K562 (cell line): ENCODE data around the gene PTCRA. TPM values are rescaled to one million over a fixed set of nuclear protein-coding genes. Genes with fewer than 3 reads are reported as not detected.

ENCODE experiments used
- ATAC-seq: fragments of 200-7000 bp; cut with Tn5 transposase; 3 replicates; pipeline ENCODE4 v1.9.1; 2020; ENCODE audit warnings: moderate library complexity
- BruUV-seq: library from RNA; stranded (reverse); fragments of 400-500 nt; replicated peaks from 2 replicates; lab custom pipeline; 2021; lab: Mats Ljungman, UMichigan
- CTCF ChIA-PET: fragments of 300-600 bp; formaldehyde crosslinking; extraction: SDS; loops from one replicate; lab custom pipeline; 2021; ENCODE audit warnings: low intra/inter-chr PET ratio; lab: Yijun Ruan, JAX
- POLR2A ChIA-PET: fragments of 300-600, 350-650 bp; sonication (Branson Sonifier 250); formaldehyde crosslinking; extraction: SDS; loops from one replicate; lab custom pipeline; 2021; ENCODE audit warnings: antibody characterized with exemption, inconsistent platforms; lab: Yijun Ruan, JAX
- DNase-seq, 4 experiments: peaks; one replicate each; pipeline versions ENCODE4 v3.0.0 to v3.0.0-alpha.2; 2011 to 2018; ENCODE audit warnings: low spot score in 3 of 4, mixed read lengths in 3 of 4; ENCODE audit errors: extremely low read depth in 1 of 4
- FAIRE-seq: peaks from 2 replicates; lab custom pipeline; 2011; peaks lifted over from hg19 to GRCh38; lab: Jason Lieb, UNC
- H2AFZ ChIP-seq: 2 replicates; pipeline ENCODE4 v1.6.0; 2011; ENCODE audit warnings: low read depth, low read length, control low read depth, inconsistent platforms
- H3K27ac ChIP-seq: fragments of 200-600 bp; 3 replicates; pipeline ENCODE4 v1.8.0; 2011; ENCODE audit warnings: low read depth, mild to moderate bottlenecking, control low read depth, inconsistent platforms, low read length, moderate library complexity, mixed read lengths; ENCODE audit errors: extremely low read depth
- H3K27me3 ChIP-seq, 2 experiments: fragments of 300-600 bp in 1 of 2; 2 replicates in 1 of 2; 3 replicates in 1 of 2; pipeline versions ENCODE4 v1.6.0 to v1.8.0; 2011; ENCODE audit warnings: inconsistent platforms in 2 of 2, low read length in 2 of 2, mild to moderate bottlenecking in 1 of 2, mixed read lengths in 1 of 2, moderate library complexity in 1 of 2; ENCODE audit not compliant: control insufficient read depth in 2 of 2, insufficient read depth in 2 of 2
- H3K36me3 ChIP-seq: fragments of 300-600 bp; 3 replicates; pipeline ENCODE4 v1.8.0; 2011; ENCODE audit warnings: mild to moderate bottlenecking, low read length, inconsistent platforms; ENCODE audit not compliant: control insufficient read depth, insufficient read depth
- H3K4me1 ChIP-seq, 2 experiments: fragments of 200-600 bp in 1 of 2; replicated peaks in 1 of 2; 2 replicates in 1 of 2; 3 replicates in 1 of 2; pipeline versions ENCODE4 v1.5.1 to v1.8.0; 2011; ENCODE audit warnings: inconsistent platforms in 2 of 2, low read length in 2 of 2, mild to moderate bottlenecking in 1 of 2, mixed read lengths in 1 of 2, moderate library complexity in 1 of 2; ENCODE audit not compliant: control insufficient read depth in 2 of 2, insufficient read depth in 2 of 2
- H3K4me2 ChIP-seq: 2 replicates; pipeline ENCODE4 v1.6.1; 2011; ENCODE audit warnings: low read length, control low read depth, inconsistent platforms, mixed read lengths; ENCODE audit not compliant: insufficient read depth
- H3K4me3 ChIP-seq: fragments of 200-600 bp; sonication (generic), shearing (Covaris generic); 2 replicates; pipeline ENCODE4 v1.5.1; 2016; ENCODE audit warnings: control low read depth, inconsistent platforms
- H3K79me2 ChIP-seq: fragments of 200-600 bp; 3 replicates; pipeline ENCODE4 v1.8.0; 2011; ENCODE audit warnings: low read length, inconsistent platforms; ENCODE audit not compliant: control insufficient read depth, insufficient read depth
- H3K9ac ChIP-seq, 2 experiments: 2 replicates each; pipeline versions ENCODE4 v1.6.0 to v1.6.1; 2011; ENCODE audit warnings: low read depth in 2 of 2, low read length in 2 of 2, control low read depth in 1 of 2, inconsistent platforms in 1 of 2, mild to moderate bottlenecking in 1 of 2, mixed read lengths in 1 of 2; ENCODE audit not compliant: insufficient read depth in 1 of 2
- H3K9me1 ChIP-seq: one replicate; pipeline ENCODE4 v1.6.0; 2011; ENCODE audit warnings: inconsistent platforms, mild to moderate bottlenecking, low read length, moderate library complexity; ENCODE audit not compliant: control insufficient read depth, insufficient read depth
- H3K9me3 ChIP-seq: replicated peaks from 2 replicates; pipeline ENCODE4 v1.5.1; 2011; ENCODE audit warnings: low read depth, low read length, inconsistent platforms; ENCODE audit not compliant: control insufficient read depth, insufficient read depth
- H4K20me1 ChIP-seq: replicated peaks from 2 replicates; pipeline ENCODE4 v1.6.1; 2011; ENCODE audit warnings: low read length, inconsistent platforms, mixed read lengths; ENCODE audit not compliant: control insufficient read depth, insufficient read depth
- WGBS: fragments of 100-300 bp; shearing (Covaris generic); methylation state at CpG from one replicate; pipeline ENCODE4 v1.1.6; 2016; ENCODE audit warnings: low coverage, mixed read lengths; ENCODE audit not compliant: insufficient coverage; ENCODE audit errors: missing lambda C conversion rate; 5-methylcytosine and 5-hydroxymethylcytosine counted together
- in situ Hi-C: fragments of 300-500 bp; cut with MboI; formaldehyde crosslinking; loops from 4 replicates; pipeline ENCODE4 v1.15.0; 2018; ENCODE audit warnings: inconsistent platforms, mixed read lengths
- intact Hi-C: fragments of 100-400 bp; cut with micrococcal nuclease; formaldehyde crosslinking; loops from 2 replicates; pipeline ENCODE4 v1.14.2; 2022
- polyA plus RNA-seq, 8 experiments: library from polyadenylated mRNA; depleted of rRNA in 4 of 8; stranded (reverse) in 5 of 8; unstranded in 3 of 8; fragments of >200 nt; fragmentation: Nextera tagmentation in 2 of 8; fragmentation: Illumina TruSeq in 1 of 8; extraction: Ambion mirVana in 2 of 8; extraction: Trizol in 1 of 8; gene quantifications; 2 replicates each; pipeline versions ENCODE4 v1.2.1 to v1.2.3, GENCODE V29; 2011 to 2014; ENCODE audit warnings: inconsistent platforms in 1 of 8, missing spikeins in 1 of 8
- total RNA-seq, 7 experiments: library from RNA; depleted of rRNA in 6 of 7; stranded (reverse); fragments of >200 nt in 6 of 7; fragmentation: Illumina TruSeq in 2 of 7; extraction: Trizol in 2 of 7; gene quantifications; 2 replicates each; pipeline versions ENCODE4 v1.2.1 to v1.2.3, GENCODE V29; 2011 to 2021; ENCODE audit warnings: low replicate concordance in 1 of 7
- TF ChIP-seq, protein P1 (sequence below): sonication (generic); formaldehyde crosslinking; IDR thresholded peaks from 2 replicates; pipeline ENCODE4 v1.8.0; 2022; ENCODE audit warnings: mild to moderate bottlenecking, missing genetic modification reagents

PTCRA gene
- total and polyA plus RNA-seq, 9 of the 15 experiments (the other 6 are each of a cell fraction or from before 2014, with no cell fraction given): 0.21 TPM; not detected in 8

DNA sequence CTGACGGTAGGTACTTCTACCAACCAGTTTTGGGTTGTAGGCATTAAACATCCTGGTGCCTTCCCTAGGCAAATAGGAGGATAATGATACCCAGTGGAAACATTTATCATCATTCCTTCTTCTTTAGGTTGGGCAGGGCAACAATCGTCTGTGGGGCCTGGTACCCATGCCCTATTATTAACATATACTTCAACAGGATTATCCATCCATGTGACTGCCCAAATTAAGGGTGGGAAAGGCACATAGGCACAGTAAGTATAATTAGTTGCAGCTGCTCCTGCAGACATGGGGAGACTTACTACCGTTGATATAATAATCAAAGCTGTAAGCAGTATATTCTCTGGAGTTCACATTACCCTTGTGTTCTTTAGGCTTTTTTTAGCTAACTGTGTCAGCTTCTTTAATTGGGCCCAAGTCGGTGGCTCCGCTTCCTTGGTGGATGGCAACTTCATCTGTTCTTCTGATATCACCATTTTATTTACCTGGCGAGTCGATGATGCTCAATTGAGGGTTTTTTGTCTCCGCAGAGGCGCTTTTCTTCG is 19.6 kb upstream of the PTCRA start:
- no peaks in the 10 kb centered on the region for H4K20me1 ChIP-seq
- H3K4me1 ChIP-seq: peaks cover 11 to 17% of the 10 kb centered on the region in 2 experiments
- H2AFZ ChIP-seq: no peak overlapping the region
- no peak overlapping the region for H3K4me2 ChIP-seq
- H3K36me3 ChIP-seq: no peaks in the 10 kb centered on the region
- ChIA-PET POLR2A (no interaction called here), CTCF (no interaction called here)
- TF ChIP-seq, protein P1, sequence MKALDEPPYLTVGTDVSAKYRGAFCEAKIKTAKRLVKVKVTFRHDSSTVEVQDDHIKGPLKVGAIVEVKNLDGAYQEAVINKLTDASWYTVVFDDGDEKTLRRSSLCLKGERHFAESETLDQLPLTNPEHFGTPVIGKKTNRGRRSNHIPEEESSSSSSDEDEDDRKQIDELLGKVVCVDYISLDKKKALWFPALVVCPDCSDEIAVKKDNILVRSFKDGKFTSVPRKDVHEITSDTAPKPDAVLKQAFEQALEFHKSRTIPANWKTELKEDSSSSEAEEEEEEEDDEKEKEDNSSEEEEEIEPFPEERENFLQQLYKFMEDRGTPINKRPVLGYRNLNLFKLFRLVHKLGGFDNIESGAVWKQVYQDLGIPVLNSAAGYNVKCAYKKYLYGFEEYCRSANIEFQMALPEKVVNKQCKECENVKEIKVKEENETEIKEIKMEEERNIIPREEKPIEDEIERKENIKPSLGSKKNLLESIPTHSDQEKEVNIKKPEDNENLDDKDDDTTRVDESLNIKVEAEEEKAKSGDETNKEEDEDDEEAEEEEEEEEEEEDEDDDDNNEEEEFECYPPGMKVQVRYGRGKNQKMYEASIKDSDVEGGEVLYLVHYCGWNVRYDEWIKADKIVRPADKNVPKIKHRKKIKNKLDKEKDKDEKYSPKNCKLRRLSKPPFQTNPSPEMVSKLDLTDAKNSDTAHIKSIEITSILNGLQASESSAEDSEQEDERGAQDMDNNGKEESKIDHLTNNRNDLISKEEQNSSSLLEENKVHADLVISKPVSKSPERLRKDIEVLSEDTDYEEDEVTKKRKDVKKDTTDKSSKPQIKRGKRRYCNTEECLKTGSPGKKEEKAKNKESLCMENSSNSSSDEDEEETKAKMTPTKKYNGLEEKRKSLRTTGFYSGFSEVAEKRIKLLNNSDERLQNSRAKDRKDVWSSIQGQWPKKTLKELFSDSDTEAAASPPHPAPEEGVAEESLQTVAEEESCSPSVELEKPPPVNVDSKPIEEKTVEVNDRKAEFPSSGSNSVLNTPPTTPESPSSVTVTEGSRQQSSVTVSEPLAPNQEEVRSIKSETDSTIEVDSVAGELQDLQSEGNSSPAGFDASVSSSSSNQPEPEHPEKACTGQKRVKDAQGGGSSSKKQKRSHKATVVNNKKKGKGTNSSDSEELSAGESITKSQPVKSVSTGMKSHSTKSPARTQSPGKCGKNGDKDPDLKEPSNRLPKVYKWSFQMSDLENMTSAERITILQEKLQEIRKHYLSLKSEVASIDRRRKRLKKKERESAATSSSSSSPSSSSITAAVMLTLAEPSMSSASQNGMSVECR: no peak
- no TSS peak for BruUV-seq
- H3K4me3 ChIP-seq: no peak overlapping the region
- in situ Hi-C loops (no loop called here), intact Hi-C loops (loop anchor here (5.0 kb wide), 1 partner anchor 149 kb away; the partner anchor contains the start of gene TBCC)
- H3K27ac ChIP-seq: no peak overlapping the region
- H3K79me2 ChIP-seq: no peaks in the 10 kb centered on the region
- 67% methylated on average over 10 of the region's 10 CpGs for WGBS
- H3K9me3 ChIP-seq: no peaks in the 10 kb centered on the region
- DNase-seq: no peak
- ATAC-seq: no peak
- H3K27me3 ChIP-seq: no peaks in the 10 kb centered on the region
- H3K9me1 ChIP-seq: no peaks in the 10 kb centered on the region
- H3K9ac ChIP-seq: no peak overlapping the region
- no peak for FAIRE-seq
